ENCODE measurements around the gene EHD2.

GRCh38 chr19:47673426-47673825, 39.8 kb upstream of the EHD2 start:
- TF ChIP-seq TEAD4 (IDR thresholded peaks at IDR 0.05) (no peak), TAF1 (IDR thresholded peaks at IDR 0.05; ENCODE audit: low read depth) (no peak), MAX (IDR thresholded peaks at IDR 0.05) (no peak), FOXM1 (IDR thresholded peaks at IDR 0.05; ENCODE audit: borderline replicate concordance, low read depth) (no peak), YY1 (IDR thresholded peaks at IDR 0.05; ENCODE audit: low read depth) (no peak), EP300 (IDR thresholded peaks at IDR 0.05; ENCODE audit: borderline replicate concordance) (no peak), NFIC (IDR thresholded peaks at IDR 0.05) (no peak), REST (IDR thresholded peaks at IDR 0.05; ENCODE audit: low read depth) (no peak), RAD21 (IDR thresholded peaks at IDR 0.05; ENCODE audit: low read depth) (no peak), CREB1 (IDR thresholded peaks at IDR 0.05; ENCODE audit: low read depth) (no peak), EGR1 (IDR thresholded peaks at IDR 0.05) (no peak)

All from Ishikawa (cell line).